ENCODE data around the gene KLHL24. TPM values are rescaled to one million over a fixed set of nuclear protein-coding genes. Genes with fewer than 3 reads are reported as not detected.
"Not testable (repeated sequence)": the region's sequence is repeated elsewhere in the genome, so short reads cannot be mapped to it uniquely, and the experiment has no call there.

The KLHL24 gene
- 10 to 100 TPM; 27.6 to 48.8 (median 47.2) TPM for polyA plus RNA-seq (ENCODE audit: insufficient read depth in 1 of 5, insufficient read length in 5 of 5, low replicate concordance in 1 of 5)
- long read RNA-seq, donor 1, partial matches to known transcripts: 9 of 24 reads
- long read RNA-seq, donor 1, other reads (novel, unspliced or antisense): 0 of 24 reads
- long read RNA-seq, donor 2, partial matches to known transcripts: 0 of 3 reads
- long read RNA-seq, donor 2, other reads (novel, unspliced or antisense): 0 of 3 reads
- long read RNA-seq, donor 3, partial matches to known transcripts: 0 of 1 reads
- long read RNA-seq, donor 3, other reads (novel, unspliced or antisense): 0 of 1 reads
- long read RNA-seq, donor 4, partial matches to known transcripts: 9 of 14 reads
- long read RNA-seq, donor 4, other reads (novel, unspliced or antisense): 0 of 14 reads
- long read RNA-seq, donor 5, partial matches to known transcripts: 0 of 6 reads
- long read RNA-seq, donor 5, other reads (novel, unspliced or antisense): 0 of 6 reads
- long read RNA-seq, donor 6, partial matches to known transcripts: 8 of 10 reads
- long read RNA-seq, donor 6, other reads (novel, unspliced or antisense): 0 of 10 reads
- long read RNA-seq, donor 7, partial matches to known transcripts: 0 of 2 reads
- long read RNA-seq, donor 7, other reads (novel, unspliced or antisense): 0 of 2 reads
- long read RNA-seq, donor 8, partial matches to known transcripts: 0 of 2 reads
- long read RNA-seq, donor 8, other reads (novel, unspliced or antisense): 0 of 2 reads

- peak; percentile 91 to 93 for DNase-seq
Measured at GRCh38 chr3:183635431-183636220, at the start of gene KLHL24. KLHL24 (plus strand) TSS chr3:183635623; CDS start chr3:183650357, 14,734 bp downstream.

DNA sequence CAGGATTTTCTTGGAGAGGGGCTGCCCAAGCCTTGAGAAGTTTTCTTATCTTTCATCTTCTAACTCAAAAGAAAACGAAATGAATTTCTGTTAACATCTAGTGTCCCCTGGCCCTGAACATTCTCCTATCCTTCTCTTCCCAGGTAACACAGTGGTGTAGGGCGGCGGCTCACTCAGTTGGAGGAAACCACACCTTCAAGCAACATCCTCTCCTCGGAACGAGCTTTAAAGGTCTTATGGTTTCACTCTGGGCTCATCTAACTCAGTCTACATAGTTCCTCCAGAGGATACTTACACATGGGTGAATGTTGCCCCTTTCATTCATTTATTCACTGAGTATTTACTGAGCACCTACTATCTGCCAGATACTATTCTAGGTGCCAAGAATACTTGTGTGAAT lies 48.9 kb upstream of the KLHL24 start:
- no peak for DNase-seq

DNA sequence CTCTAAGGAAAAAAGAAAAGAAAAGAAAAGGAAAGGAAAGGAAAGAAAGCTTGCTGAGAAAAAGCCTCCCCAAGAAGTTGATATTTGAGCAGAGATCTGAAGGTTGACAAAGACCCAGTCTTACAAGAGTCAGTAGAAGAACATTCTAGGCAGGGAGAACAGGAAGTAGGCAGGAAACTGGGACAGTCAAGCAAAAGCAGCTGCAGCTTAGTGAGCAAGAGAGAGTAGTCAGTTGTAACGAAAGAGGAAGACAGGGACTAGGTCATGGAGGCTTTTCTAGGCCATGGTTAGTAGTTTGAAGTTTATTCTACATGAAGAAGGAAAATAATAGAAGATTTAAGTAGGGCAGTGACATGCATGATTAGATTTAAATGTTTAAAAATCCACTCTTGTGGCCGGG lies 48.1 kb upstream of the KLHL24 start:
- no peak for DNase-seq

- no peak for DNase-seq
Measured at GRCh38 chr3:183590442-183590841, 45.0 kb upstream of the KLHL24 start.

DNA sequence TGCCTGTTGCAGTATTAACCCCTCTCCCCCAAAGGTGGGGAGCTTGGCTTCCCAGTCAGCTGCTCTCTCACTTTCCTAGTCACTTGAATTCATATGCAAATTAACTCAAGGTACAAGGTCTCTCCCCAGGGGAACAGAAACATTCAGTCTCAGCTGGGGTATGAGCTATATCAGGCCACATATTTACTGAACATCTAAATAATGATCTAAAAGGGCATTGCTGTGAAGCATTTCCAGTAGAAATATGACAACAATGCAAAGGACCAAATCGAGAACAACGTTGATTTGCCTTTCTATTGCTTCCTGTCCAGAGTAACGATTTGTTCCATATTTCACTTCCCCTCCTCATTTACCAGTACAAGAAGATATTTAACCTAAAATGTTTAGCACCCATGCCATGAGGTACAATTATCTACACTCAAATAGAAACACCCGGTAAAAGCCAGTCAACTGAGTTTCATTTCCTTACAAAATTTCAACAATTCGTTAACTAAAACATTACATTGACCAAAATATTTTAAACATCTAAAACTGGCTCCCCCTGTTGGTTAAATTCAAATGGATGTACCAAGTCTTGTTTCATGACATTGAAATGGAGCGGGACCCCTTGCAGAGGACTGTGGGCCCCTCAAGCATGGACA lies 43.4 kb upstream of the KLHL24 start:
- no peak for DNase-seq

DNA sequence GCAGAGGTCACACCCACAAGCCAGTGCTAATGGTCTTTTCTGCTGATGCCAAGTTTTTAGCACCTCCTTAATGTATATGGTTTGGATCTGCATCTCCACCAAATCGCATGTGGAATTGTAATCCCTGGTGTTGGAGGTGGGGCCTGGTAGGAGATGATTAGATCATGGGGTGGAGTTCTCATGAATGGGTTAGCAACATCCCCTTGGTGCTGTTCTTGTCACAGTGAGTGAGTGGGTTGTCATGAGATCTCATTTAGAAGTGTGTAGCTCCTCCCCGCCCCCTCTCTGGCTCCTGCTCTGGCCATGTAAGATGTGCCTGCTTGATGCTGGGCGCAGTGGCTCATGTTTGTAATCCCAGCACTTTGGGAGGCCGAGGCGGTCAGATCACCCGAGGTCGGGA lies 42.6 kb upstream of the KLHL24 start:
- no peak for DNase-seq

- no peak for DNase-seq
Measured at GRCh38 chr3:183594636-183595035, 40.8 kb upstream of the KLHL24 start.

DNA sequence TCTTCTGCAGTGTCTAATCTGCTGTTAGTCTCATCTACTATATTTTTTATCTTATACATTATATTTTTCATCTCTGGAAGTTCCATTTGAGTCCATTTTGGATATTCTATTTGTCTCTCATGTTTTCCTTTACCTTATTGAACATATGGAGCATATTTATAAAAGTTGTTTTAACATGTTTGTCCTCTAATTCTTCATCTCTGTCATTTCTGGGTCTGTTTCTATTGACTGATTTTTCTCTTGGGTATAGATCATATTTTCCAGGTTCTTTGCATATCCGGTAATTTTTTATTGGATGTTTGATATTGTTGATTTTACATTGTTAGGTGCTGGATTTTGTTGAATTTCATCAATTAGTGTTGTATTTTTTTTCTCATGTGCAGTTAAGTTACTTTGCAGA lies 37.5 kb upstream of the KLHL24 start:
- DNase-seq: no peak

- DNase-seq: not testable (repeated sequence)
Measured at GRCh38 chr3:183611326-183611725, 24.1 kb upstream of the KLHL24 start.

GRCh38 chr3:183613366-183614285 lies 21.8 kb upstream of the KLHL24 start:
- DNase-seq: no peak

DNA sequence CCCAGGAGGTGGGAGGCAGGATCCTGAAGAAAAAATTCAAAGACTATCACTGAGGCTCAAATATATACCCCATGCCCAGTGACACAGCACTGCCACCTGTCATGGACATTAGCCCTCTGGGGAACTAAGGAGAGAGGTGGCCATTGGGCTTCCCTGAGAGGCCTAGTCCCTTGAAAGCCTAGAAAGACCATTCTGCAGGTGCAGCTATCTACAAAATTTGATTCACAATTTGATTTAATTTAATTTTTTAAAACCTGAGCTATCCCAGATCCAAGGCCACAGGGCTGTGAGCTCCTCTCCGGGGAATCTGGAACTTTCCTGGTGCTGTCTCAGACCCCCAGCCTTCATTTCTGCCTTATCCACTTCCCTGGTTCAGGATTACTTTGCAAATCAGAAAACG lies 16.9 kb upstream of the KLHL24 start:
- no peak for DNase-seq

DNA sequence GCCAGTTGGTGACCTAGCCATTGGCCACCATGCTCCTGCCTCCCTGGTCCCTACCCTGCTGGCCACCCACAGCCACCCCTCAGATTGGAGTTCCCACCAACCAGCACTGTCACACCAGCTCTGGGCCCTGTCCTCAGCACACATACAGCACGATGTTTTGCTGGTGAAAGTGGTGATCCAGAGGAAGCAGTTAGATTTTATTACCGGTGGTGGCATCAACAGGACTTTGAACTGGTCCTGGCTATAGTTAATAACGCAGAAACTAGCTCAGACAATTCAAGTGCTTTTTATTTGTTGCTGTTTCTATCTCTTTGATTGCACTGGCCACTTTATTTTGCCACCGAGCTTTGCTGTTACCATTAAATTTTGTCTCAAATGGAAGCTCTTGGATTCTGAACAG lies 16.4 kb upstream of the KLHL24 start:
- no peak for DNase-seq

DNA sequence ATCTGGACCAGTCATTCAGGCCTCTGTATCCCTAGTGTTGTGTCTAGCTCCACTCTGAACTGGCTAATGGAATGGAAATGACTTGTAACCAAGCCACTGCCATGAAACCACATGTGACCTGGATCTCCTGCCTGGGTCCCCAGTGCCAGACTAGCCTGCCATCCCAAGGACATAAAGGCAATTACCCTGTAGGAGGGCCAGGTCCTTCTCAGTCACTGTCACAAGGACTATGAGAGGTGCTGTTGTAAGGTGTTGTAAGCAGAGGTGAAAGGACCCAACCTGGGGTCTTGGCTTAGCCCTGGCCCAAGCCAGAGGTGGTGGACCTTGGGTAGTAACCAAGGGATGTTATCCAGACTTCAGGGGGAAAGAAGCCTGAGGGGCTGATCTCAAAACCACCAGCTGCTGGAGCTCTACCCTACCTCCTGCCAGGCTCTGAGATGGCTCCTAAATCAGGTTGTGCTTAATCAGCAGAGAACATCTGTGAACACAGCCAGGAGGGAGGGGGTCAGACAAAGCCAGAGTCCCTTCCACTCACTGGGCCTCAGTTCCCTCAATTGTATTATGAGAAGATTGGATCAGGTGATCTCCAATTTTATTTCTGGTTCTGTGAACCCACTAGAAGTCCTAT lies 15.7 kb upstream of the KLHL24 start:
- DNase-seq: no peak

DNA sequence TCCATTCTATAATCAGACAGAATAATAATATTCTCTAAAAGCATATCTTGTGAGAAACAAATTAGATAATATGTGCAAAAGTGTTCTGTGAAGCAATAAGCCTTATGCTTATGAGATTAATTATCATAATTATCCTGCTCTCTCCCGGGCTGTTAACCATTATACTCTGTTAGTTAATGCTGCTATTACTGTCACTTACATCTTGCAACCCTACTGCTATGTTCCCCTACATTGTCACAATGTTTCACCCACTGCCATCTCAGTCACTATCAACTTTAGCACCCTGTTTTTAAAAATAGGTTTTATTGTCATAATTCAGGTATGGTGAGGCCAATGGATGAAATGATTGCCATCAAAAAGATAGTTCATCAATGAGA lies 15.2 kb upstream of the KLHL24 start:
- DNase-seq: no peak

- not testable (repeated sequence) for DNase-seq
Measured at GRCh38 chr3:183622473-183622872, 12.9 kb upstream of the KLHL24 start.

- DNase-seq: no peak
Measured at GRCh38 chr3:183626877-183627594, 8.4 kb upstream of the KLHL24 start.

DNA sequence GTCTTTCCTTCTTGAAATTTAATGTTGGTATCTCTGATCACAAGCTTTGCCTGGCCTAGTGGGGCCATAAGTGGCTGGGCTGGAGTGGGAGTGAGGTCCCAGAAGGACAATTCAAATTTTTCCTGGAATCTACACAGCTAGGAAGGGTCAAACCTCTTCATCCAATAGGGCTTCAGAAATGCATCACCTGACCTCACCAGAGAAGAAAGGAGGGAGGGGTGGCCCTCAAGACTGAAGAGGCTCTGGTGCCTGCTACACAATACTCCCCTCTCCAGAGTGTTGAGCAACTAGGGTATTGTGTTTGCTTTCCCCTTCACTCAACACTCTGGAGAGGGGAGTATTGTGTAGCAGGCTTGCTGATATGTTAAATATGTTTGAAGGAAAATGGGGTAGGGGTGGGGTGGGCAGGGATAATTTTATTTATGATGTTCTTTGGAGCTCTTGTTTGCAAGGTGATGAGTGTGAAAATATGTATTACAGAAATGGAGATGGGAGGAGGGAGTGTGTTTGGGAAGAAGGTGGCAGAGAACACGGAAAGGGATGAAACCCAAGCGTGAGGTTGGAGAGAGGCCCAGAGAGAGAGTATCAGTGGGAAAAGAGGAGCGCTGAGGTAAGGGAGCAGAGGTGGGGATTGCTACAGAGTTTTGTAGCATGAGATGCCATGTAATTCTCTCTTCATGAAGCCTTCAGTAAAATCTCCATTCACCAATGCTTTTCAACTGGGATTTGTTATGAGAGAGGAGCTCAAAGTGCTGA lies 5.7 kb upstream of the KLHL24 start:
- DNase-seq: peak; percentile 33 to 55

- DNase-seq: no peak
Measured at GRCh38 chr3:183631715-183632114, 3.7 kb upstream of the KLHL24 start.

GRCh38 chr3:183632725-183633124 lies 2.7 kb upstream of the KLHL24 start:
- not testable (repeated sequence) for DNase-seq

Data from right lung (tissue), 10 donors.